Stimulated activated CD8-positive, alpha-beta memory T cell treated with anti-CD3 and anti-CD28 coated beads, Interleukin-15, amount 100 ng/mL, for 1 hour (primary cell): ENCODE data around the gene TEAD3.
"Not testable (repeated sequence)": the region's sequence is repeated elsewhere in the genome, so short reads cannot be mapped to it uniquely, and the experiment has no call there.

ENCODE experiments used
- DNase-seq: peaks from one replicate; pipeline ENCODE4 v3.0.0-alpha.2; 2020; ENCODE audit warnings: low read depth

Gene TEAD3

DNA sequence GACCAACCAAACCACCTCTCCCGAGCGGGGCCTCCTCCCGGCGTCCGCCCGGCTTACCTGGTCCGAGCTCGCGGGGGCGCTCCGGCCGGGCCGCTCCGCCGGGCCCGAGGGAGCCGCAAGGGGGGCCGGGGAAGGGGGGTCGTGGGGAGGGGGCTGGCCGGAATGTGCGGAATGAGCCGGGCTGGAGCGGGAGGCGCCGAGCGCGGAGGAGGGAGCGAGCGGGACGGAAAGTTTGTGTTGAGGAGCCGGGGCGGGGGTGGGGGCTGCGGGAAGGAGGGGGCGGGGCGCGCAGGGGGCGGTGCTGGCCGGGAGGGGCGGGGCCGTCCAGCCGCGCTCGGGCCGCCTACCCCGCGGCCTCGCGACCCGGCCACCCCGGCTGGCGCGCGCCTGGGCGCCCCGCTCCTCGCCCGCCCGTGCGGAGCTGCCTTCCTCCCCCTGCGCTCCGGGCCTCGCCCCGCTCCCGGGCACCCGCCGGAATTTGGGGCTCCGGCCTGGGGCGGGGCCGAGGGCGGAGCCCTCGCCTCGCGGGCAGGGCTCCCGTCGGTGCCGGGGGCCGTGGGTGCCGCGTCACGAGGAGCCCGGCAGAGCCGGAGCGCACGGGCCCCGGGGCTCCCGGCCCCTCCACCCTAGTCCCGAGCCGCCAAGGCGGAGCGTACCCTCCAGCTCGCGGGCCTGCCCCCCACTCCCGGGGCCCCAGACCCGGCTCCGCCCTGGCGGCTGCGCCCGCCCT lies at the start of gene TEAD3:
TEAD3 (minus strand) TSS at position 239 of the 730 bp plus-strand sequence.
- no peak for DNase-seq

DNA sequence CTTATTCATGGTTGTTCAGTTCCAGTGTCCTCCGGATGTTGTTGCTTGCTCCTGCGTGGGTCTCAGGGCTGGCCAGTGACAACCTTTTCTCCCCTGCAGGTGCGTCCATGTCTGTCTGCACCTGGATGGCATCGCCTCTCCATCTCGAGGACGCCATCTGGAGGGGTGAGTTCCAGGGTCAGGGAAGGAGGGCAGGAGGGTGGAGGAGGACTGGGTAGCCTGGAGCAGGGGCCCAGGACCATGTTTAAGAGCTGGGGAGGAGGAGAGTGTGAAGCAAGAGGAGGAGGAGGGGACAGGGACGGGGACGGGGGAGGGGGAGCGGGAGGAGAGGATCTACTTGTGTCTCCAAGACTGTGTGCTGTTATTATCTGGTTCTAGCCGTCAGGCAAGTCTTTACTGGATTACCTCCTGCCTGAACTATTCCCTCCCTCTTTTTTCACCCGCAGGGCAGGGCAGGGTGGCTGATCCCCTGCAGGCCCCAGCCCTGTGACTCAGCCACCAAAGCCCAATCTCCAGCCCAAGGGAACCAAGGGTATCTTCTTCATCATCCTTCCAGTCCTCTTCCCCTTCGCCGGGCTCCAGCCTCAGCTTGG lies 48.0 kb upstream of the TEAD3 start:
- DNase-seq, result no peak

- DNase-seq, result no peak
These were observed 46.7 kb upstream of the TEAD3 start for GRCh38 chr6:35543459-35544193.

DNA sequence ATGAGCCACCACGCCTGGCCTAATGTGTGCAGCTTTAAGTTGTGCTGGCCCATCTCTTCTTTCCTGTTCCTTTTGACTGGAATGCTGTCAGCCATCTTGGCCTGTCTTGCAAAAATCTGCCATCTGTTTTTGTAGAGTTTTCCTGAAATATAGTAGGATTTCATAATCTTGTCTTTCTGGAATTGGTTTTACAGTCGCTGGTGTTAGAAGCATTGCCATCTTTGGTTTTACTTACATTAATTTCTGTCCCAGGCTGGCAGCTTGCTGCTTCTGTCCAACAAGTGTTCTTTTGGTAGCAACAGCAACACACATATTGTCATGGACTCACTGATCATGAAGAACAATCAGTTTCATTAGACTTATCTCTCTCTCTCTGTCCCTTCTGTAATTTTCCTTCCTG lies 45.0 kb upstream of the TEAD3 start:
- DNase-seq, result no peak

GRCh38 chr6:35539223-35539622 lies 42.3 kb upstream of the TEAD3 start:
- DNase-seq, result no peak

DNA sequence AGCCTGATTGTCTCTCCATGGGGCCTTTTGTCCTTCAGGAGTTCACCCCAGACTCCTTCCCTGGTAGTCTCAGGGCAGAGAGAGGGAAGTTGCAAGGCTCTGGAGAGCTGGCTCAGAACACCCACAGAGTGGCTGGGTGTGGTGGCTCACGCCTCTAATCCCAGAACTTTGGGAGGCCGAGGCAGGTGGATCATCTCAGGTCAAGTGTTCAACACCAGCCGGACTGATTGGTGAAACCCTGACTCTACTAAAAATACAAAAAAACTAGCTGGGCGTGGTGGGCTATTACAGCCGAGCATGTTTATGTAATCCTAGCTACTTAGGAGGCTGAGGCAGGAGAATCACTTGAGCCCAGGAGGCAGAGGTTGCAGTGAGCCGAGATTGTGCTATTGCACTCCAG lies 39.0 kb upstream of the TEAD3 start:
- not testable (repeated sequence) for DNase-seq

DNA sequence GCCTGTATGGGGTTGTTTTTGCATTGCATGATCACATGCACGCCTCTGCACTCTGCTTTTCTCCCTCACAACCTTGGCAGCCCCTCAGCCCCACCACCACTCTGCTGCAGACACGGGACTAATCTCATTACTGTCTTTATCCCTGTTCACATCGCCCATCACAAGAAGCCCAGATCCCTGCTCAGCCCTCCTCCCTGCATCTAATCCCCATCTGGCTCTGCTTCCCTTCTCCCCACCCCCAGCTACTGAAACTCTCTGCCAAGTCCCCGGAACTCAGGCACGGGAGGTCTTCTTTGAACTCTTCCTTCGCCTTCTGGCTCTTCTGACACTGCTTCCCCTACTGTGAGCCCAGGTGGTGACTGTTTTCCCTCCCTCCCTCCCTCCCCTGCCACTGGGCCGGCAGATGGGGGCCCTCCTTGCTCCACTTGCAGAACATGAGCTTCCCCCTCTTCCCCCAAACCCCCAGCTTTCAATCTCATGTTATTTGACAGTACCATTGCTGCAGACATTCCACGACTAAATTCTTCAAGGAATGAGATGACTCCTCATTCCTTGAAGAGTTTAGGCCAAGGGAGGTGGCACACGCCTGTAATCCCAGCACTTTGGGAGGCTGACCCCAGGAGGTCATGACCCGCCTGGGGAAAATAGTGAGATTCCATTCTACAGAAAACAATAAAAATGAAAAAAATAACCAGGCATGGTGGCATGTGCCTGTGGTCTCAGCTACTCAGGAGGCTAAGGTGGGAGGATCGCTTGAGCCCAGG lies 37.7 kb upstream of the TEAD3 start:
- no peak for DNase-seq

GRCh38 chr6:35533981-35534380 lies 37.1 kb upstream of the TEAD3 start:
- no peak for DNase-seq

DNA sequence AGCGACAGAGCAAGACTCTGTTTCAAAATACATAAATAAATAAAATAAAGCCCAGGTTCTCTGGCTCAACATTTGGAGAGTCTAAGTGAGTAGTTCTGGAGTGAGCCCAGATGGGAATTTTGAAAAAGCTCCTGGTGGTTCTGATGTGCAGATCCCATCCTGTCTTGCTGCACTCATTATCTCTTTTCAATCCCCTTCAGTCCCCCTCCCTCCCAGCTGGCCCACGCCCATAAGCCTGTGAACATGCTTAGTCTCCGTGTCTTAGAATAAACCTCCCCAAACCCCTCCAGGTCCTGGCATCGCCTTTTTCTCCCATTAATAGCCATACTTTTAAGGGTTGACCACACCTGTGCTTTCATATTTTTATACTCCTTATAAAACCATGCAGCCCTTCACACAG lies 35.2 kb upstream of the TEAD3 start:
- no peak for DNase-seq

- DNase-seq, result no peak
These were observed 27.6 kb upstream of the TEAD3 start for GRCh38 chr6:35524380-35525020.

DNA sequence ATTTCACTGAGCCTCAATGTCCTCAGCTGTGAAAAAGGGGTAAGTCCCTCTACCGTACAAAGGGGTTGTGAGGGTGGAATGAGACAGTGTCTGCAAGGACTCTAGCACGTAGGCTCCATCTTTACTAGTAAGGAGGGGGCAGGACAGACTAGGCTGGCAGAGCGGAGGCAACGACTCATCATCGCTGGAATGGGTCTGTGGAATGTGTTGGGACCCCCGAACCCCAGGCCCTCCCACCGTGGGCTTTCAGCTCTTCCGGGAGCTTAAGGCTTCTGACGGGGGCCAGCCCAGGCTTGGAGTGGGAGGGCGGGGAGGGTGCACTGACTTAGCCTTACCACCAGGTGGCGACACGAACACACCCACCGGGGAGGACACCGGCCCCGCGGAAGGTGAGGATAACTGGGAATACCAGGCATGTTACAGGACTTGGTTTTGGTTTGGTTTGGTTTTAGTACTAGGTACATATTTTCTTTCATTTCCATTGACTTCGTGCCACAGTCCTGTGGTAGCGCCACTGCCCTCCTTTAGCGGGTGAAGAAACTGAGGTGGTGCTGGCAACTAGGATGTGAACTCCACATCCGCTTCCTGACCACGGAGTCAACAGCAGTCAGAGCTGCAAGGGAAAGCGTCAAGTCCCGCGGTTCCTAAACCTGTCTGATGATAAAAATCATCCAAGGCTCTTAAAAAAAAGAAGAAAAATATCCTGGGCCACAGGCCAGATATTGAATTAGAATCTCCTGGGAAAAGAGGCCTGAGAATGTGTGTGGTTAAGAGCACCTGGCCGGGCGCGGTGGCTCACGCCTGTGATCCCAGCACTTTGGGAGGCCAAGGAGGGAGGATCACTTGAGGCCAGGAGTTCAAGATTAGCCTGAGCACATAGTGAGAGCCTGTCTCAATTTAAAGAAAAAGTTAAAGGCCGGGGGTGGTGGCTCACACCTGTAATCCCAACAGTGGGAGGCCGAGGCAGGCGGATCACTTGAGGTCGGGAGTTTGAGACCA lies 26.1 kb upstream of the TEAD3 start:
- DNase-seq, result peak; percentile 64

GRCh38 chr6:35522151-35522550 lies 25.3 kb upstream of the TEAD3 start:
- DNase-seq, result no peak

DNA sequence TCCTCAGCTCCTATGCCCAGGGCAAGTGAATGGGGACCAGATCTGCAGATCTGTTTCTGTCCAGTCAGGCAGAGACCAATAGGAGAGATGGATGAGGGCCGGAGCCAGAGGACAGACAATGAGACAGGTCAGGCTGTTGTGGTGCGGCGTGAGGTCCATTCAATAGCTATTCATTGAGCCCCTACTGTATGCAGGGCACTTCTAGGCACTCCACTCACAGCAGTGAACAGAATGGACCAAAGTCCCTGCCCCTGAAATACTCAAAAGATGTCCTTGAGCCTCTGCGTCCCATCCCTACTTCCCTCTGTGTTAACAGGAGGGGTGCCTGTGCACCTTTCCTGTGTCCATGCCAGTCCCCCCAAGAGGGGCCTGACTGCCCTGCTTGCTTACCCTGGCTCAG lies 24.4 kb upstream of the TEAD3 start:
- no peak for DNase-seq

- DNase-seq, result no peak
These were observed 22.6 kb upstream of the TEAD3 start for GRCh38 chr6:35519313-35520015.

DNA sequence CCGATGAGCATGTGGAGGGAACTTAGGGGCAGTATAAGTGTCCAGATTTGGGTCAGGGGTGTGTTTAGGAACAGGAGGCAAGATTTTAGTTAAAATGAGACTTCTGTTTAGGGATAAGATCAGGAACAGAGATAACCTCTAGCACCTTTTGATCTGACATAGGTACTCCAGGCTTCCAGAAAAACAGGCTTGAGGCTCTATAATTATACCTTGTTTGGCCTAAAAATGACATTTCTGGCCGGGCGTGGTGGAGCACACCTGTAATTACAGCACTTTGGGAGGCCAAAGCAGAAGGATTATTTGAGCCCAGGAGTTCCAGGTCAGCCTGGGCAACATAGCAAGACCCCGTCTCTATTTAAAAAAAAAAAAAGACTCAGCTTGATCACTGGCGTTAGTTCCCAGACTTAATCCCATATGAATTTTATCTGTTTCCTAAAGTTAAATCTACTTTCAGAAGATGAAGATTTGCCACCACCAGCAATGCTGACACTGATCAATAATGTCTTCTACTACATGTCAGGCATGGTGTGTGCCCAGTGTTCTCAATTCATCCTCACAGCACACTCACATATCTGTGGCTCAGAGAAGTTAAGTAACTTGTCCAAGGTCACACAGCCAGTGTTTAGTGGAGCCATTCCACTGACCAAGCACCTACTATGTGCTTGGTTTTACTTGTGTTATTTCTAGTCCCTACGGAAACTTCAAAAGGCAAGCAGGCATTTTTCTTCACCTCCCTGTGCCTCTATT lies 21.9 kb upstream of the TEAD3 start:
- DNase-seq, result no peak

DNA sequence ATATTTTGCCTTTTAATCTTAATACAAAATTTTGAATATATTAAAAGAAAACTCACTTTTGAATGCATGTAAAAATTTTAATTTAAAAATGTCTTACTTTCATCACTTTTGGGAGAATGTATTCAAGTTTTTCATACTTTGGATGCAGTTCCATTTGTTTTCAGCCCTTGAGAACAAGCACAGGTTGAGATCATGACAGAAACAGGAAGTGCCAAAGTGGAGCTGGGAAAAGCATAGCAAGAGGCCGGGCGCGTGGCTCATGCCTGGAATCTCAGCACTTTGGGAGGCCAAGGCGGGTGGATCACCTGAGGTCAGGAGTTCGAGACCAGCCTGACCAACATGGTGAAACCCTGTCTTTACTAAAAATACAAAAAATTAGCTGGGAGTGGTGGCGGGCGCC lies 21.1 kb upstream of the TEAD3 start:
- not testable (repeated sequence) for DNase-seq

DNA sequence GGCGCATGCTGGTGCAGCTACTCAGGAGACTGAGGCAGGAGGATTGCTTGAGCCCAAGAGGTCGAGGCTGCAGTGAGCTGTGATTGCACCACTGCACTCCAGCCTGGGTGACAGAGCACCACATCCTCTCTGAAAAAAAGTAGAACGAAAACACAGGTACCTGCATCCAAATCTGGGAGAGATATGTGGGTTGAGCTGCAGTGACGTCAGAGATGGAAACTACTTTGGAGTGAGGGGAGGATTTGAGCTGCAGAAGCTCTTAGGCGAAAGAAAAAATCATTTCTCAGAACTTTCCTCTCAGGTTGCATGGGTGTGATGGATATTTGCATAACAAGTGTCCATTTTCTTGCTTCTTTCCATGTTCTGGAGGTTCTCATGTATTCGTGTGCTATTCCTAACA lies 19.8 kb upstream of the TEAD3 start:
- DNase-seq, result no peak

- not testable (repeated sequence) for DNase-seq
These were observed 19.1 kb upstream of the TEAD3 start for GRCh38 chr6:35515939-35516338.

GRCh38 chr6:35514587-35514986 lies 17.7 kb upstream of the TEAD3 start:
- no peak for DNase-seq
